ENCODE measurements around the gene ZC3H14. TPM values are rescaled to one million over a fixed set of nuclear protein-coding genes. Genes with fewer than 3 reads are reported as not detected.

The ZC3H14 gene
- total RNA-seq, 1 donor = 85.5 TPM

GRCh38 chr14:88614218-88614907 is 51.5 kb downstream of the ZC3H14 start:
- DNase-seq (ENCODE audit: low read depth) = peak; percentile 65
- TF ChIP-seq, protein P1, sequence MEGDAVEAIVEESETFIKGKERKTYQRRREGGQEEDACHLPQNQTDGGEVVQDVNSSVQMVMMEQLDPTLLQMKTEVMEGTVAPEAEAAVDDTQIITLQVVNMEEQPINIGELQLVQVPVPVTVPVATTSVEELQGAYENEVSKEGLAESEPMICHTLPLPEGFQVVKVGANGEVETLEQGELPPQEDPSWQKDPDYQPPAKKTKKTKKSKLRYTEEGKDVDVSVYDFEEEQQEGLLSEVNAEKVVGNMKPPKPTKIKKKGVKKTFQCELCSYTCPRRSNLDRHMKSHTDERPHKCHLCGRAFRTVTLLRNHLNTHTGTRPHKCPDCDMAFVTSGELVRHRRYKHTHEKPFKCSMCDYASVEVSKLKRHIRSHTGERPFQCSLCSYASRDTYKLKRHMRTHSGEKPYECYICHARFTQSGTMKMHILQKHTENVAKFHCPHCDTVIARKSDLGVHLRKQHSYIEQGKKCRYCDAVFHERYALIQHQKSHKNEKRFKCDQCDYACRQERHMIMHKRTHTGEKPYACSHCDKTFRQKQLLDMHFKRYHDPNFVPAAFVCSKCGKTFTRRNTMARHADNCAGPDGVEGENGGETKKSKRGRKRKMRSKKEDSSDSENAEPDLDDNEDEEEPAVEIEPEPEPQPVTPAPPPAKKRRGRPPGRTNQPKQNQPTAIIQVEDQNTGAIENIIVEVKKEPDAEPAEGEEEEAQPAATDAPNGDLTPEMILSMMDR (IDR thresholded peaks at IDR 0.05; ENCODE audit: insufficient read depth, low read depth, low read length) = no peak
- H3K4me3 ChIP-seq (ENCODE audit: low read depth, low read length) = no peak overlapping the region

DNA sequence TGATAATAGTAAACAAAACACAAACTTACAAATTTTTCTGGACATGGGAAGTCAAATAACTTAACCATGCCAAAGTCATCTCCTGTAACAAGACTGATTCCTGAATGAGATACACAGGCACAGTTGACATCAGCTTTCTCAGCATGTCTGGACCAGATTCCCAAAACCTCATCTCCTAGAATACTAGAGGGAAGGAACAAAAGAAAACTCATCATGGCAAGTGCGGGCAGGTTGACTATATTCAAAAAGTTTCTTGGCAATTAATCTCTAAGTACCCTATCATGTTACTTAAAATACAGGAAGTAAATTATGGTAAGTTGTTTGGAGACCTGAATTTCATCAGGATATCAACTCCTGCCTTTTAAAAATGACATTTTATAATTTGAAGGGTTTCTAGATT is 53.9 kb downstream of the ZC3H14 start:
- H3K4me3 ChIP-seq (ENCODE audit: low read depth, low read length) = no peak overlapping the region
- TF ChIP-seq, protein P1 (IDR thresholded peaks at IDR 0.05; ENCODE audit: insufficient read depth, low read depth, low read length) = no peak
- DNase-seq (ENCODE audit: low read depth) = no peak

GRCh38 chr14:88617479-88617878 is 54.6 kb downstream of the ZC3H14 start:
- no peak overlapping the region for H3K4me3 ChIP-seq (ENCODE audit: low read depth, low read length)
- no peak for DNase-seq (ENCODE audit: low read depth)
- TF ChIP-seq, protein P1 (IDR thresholded peaks at IDR 0.05; ENCODE audit: insufficient read depth, low read depth, low read length) = no peak

DNA sequence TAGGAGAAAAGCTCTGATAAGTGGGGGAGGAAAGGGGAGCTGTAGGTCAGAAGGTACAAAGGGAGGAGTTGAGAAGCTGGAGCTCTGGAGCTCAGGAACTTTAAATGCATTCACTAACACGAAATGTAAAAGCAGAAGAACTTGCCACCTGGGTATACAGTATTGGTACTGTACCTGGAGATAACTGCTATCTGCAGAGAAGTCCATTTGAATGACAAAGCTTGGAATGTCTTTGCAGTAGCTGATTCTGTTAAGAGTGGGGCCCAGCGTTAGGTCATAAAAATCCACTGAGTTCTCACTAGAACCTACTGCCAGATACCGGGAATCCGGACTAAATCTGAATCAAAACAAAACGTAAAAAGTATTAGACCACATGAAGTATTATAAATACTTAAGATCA is 55.6 kb downstream of the ZC3H14 start:
- TF ChIP-seq, protein P1 (IDR thresholded peaks at IDR 0.05; ENCODE audit: insufficient read depth, low read depth, low read length) = no peak
- no peak for DNase-seq (ENCODE audit: low read depth)
- H3K4me3 ChIP-seq (ENCODE audit: low read depth, low read length) = no peak overlapping the region

- H3K4me3 ChIP-seq (ENCODE audit: low read depth, low read length) = no peak overlapping the region
- TF ChIP-seq, protein P1 (IDR thresholded peaks at IDR 0.05; ENCODE audit: insufficient read depth, low read depth, low read length) = no peak
- DNase-seq (ENCODE audit: low read depth) = no peak
These were observed 58.3 kb downstream of the ZC3H14 start for GRCh38 chr14:88621100-88621499.

GRCh38 chr14:88625671-88626070 is 62.8 kb downstream of the ZC3H14 start:
- no peak overlapping the region for H3K4me3 ChIP-seq (ENCODE audit: low read depth, low read length)
- DNase-seq (ENCODE audit: low read depth) = no peak

More at GRCh38 chr14:88625671-88626070, 62.8 kb downstream of the ZC3H14 start:
- TF ChIP-seq, protein P1 (IDR thresholded peaks at IDR 0.05; ENCODE audit: insufficient read depth, low read depth, low read length) = no peak

Measured in fibroblast of villous mesenchyme (primary cell).